Vagina (tissue), 2 donors: ENCODE data around the gene ANXA6. TPM values are rescaled to one million over a fixed set of nuclear protein-coding genes. Genes with fewer than 3 reads are reported as not detected.

Source experiments
- DNase-seq, 2 donors: peaks; one replicate each; pipeline ENCODE4 v3.0.0-alpha.2; 2017; ENCODE audit errors: extremely low spot score in 2 of 2
- H3K27ac ChIP-seq: fragments of 200-600 bp; sonication (generic); one replicate; pipeline ENCODE4 v1.5.1; 2019
- H3K27me3 ChIP-seq: fragments of 200-600 bp; sonication (generic); one replicate; pipeline ENCODE4 v1.5.1; 2019
- H3K36me3 ChIP-seq, 2 donors: fragments of 200-600 bp; sonication (generic); one replicate each; pipeline ENCODE4 v1.5.1; 2017 to 2019
- H3K4me1 ChIP-seq: fragments of 200-600 bp; sonication (generic); one replicate; pipeline ENCODE4 v1.5.1; 2019
- H3K4me3 ChIP-seq, 2 donors: fragments of 200-600 bp; sonication (generic); 1 replicate in 1 of 2; 2 replicates in 1 of 2; pipeline ENCODE4 v1.5.1; 2016 to 2019
- H3K9me3 ChIP-seq: fragments of 200-600 bp; sonication (generic); one replicate; pipeline ENCODE4 v1.5.1; 2019
- POLR2A ChIP-seq, 2 donors: fragments of 450-650 bp; IDR thresholded peaks; one replicate each; pipeline ENCODE4 v1.6.1; 2017; ENCODE audit warnings: antibody characterized with exemption in 2 of 2, mild to moderate bottlenecking in 2 of 2, moderate library complexity in 2 of 2
- POLR2AphosphoS5 ChIP-seq, 2 donors: sonication (generic); formaldehyde crosslinking; IDR thresholded peaks; one replicate each; pipeline ENCODE4 v1.9.0; 2017; ENCODE audit warnings: antibody characterized with exemption in 2 of 2, mild to moderate bottlenecking in 2 of 2, low read depth in 1 of 2; ENCODE audit not compliant: insufficient read depth in 1 of 2
- intact Hi-C: fragments of 100-400 bp; cut with DNase I; formaldehyde crosslinking; loops from one replicate; pipeline ENCODE4 v1.15.1; 2023
- total RNA-seq: library from RNA; depleted of rRNA; stranded (reverse); fragments of >200 nt; gene quantifications from one replicate; pipeline ENCODE4 v1.2.3, GENCODE V29; 2016
- TF ChIP-seq, protein P1 (sequence below), 3 experiments: fragments of 450-650 bp in 2 of 3; fragments of 200-600 bp in 1 of 3; sonication (generic) in 1 of 3; IDR thresholded peaks; one replicate each; pipeline ENCODE4 v1.5.1; 2017 to 2019; ENCODE audit warnings: antibody characterized with exemption in 3 of 3, mild to moderate bottlenecking in 2 of 3, moderate library complexity in 2 of 3

Gene ANXA6
- total RNA-seq, 1 donor from 2014 or later: 190 TPM

GRCh38 chr5:151121095-151121494 is 36.5 kb downstream of the ANXA6 start:
- Histone ChIP-seq H3K4me1 (no peaks in the 10 kb centered on the region), H3K27me3 (no peaks in the 10 kb centered on the region), H3K36me3 (peaks cover 0 to 59% of the 10 kb centered on the region in 2 donors), H3K4me3 (no peak overlapping the region), H3K27ac (no peak overlapping the region), H3K9me3 (no peaks in the 10 kb centered on the region)
- no peak for DNase-seq
- intact Hi-C loops: no loop called here
- no peak for TF ChIP-seq POLR2A (IDR thresholded peaks at IDR 0.05)
- TF ChIP-seq, protein P1, sequence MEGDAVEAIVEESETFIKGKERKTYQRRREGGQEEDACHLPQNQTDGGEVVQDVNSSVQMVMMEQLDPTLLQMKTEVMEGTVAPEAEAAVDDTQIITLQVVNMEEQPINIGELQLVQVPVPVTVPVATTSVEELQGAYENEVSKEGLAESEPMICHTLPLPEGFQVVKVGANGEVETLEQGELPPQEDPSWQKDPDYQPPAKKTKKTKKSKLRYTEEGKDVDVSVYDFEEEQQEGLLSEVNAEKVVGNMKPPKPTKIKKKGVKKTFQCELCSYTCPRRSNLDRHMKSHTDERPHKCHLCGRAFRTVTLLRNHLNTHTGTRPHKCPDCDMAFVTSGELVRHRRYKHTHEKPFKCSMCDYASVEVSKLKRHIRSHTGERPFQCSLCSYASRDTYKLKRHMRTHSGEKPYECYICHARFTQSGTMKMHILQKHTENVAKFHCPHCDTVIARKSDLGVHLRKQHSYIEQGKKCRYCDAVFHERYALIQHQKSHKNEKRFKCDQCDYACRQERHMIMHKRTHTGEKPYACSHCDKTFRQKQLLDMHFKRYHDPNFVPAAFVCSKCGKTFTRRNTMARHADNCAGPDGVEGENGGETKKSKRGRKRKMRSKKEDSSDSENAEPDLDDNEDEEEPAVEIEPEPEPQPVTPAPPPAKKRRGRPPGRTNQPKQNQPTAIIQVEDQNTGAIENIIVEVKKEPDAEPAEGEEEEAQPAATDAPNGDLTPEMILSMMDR (IDR thresholded peaks at IDR 0.05): no peak
- TF ChIP-seq POLR2AphosphoS5 (IDR thresholded peaks at IDR 0.05; ENCODE audit: insufficient read depth in 1 of 2, low read depth in 1 of 2): no peak

DNA sequence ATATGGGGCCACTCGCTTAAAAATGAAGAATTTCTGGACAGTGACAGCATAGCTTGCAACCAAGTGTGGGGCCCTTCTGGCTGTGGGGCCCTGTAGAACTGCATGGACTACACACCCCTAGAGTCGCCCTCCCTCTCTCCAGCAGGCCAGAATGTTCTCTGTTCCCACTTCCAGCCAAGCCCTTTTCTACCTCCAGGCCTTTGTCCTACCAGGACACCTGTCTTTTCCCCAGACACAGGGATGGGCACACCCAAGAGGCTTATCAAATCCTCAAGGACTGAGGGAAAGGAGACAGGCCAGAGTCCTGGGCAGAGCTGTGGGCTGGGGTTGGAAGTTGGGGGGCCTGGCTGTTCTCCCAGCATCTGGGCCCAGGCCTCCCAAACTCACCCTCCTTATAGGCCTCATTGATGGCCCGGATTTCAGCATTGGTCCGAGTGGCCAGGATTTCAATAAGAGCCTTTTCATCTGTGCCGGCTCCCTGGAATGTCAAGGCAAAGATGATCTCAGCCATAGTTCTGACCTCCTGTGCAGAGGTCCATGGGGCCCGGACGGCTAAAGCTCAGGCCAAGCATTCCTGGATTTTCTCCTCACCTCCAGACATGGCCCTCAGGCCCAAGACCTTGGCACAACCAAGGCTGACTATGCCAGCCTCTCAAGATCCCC is 38.5 kb downstream of the ANXA6 start:
- Histone ChIP-seq H3K27me3 (no peaks in the 10 kb centered on the region), H3K36me3 (peaks cover 0 to 62% of the 10 kb centered on the region in 2 donors), H3K27ac (no peak overlapping the region), H3K9me3 (no peaks in the 10 kb centered on the region), H3K4me1 (no peaks in the 10 kb centered on the region), H3K4me3 (no peak overlapping the region)
- intact Hi-C loops: loop anchor here (5.0 kb wide), 1 partner anchor 67 kb away; no protein-coding TSS in a partner anchor
- DNase-seq: no peak
- TF ChIP-seq, protein P1 (IDR thresholded peaks at IDR 0.05): no peak
- TF ChIP-seq POLR2A (IDR thresholded peaks at IDR 0.05) (no peak), POLR2AphosphoS5 (IDR thresholded peaks at IDR 0.05; ENCODE audit: insufficient read depth in 1 of 2, low read depth in 1 of 2) (no peak)

GRCh38 chr5:151115272-151115905 is 42.2 kb downstream of the ANXA6 start:
- peak overlapping the region; percentile 43 for H3K27ac ChIP-seq

DNA sequence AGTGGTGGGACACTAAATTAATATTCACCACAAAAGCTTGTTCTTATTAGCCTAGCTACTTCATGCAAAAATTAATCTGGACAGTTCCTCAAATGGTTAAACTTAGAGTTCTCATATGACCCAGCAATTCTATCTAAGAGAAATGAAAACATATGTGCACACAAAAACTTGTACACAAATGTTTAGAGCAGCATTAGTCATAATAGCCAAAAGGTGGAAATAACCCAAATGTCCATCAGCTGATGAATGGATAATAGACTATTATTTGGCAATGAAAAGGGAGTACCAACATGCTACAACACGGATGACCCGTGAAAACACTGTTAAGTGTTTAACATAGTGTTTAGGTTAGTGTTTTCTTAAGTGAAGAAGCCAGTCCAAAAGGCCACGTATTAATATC is 43.9 kb downstream of the ANXA6 start:
- DNase-seq: no peak
- no peak overlapping the region for H3K27ac ChIP-seq
- H3K4me3 ChIP-seq: no peak overlapping the region
- no peak for TF ChIP-seq POLR2AphosphoS5 (IDR thresholded peaks at IDR 0.05; ENCODE audit: insufficient read depth in 1 of 2, low read depth in 1 of 2)
- no peak for TF ChIP-seq POLR2A (IDR thresholded peaks at IDR 0.05)
- TF ChIP-seq, protein P1 (IDR thresholded peaks at IDR 0.05): no peak
- H3K36me3 ChIP-seq: peaks cover 0 to 27% of the 10 kb centered on the region in 2 donors
- no peaks in the 10 kb centered on the region for H3K9me3 ChIP-seq
- H3K4me1 ChIP-seq: peaks cover 6% of the 10 kb centered on the region
- H3K27me3 ChIP-seq: no peaks in the 10 kb centered on the region
- intact Hi-C loops: no loop called here

More at GRCh38 chr5:151115272-151115905, 42.2 kb downstream of the ANXA6 start:
- no peak overlapping the region for H3K4me3 ChIP-seq
- no peaks in the 10 kb centered on the region for H3K9me3 ChIP-seq
- peaks cover 0 to 33% of the 10 kb centered on the region in 2 donors for H3K36me3 ChIP-seq
- no peaks in the 10 kb centered on the region for H3K4me1 ChIP-seq
- no peaks in the 10 kb centered on the region for H3K27me3 ChIP-seq
- intact Hi-C loops: loop anchor here (5.0 kb wide), 1 partner anchor 63 kb away; no protein-coding TSS in a partner anchor
- TF ChIP-seq POLR2AphosphoS5 (IDR thresholded peaks at IDR 0.05; ENCODE audit: insufficient read depth in 1 of 2, low read depth in 1 of 2) (peak in 1 of 2 donors; percentile 36), POLR2A (IDR thresholded peaks at IDR 0.05) (no peak)
- TF ChIP-seq, protein P1 (IDR thresholded peaks at IDR 0.05): peak; percentile 88 to 97 (median 91)
- DNase-seq: no peak

DNA sequence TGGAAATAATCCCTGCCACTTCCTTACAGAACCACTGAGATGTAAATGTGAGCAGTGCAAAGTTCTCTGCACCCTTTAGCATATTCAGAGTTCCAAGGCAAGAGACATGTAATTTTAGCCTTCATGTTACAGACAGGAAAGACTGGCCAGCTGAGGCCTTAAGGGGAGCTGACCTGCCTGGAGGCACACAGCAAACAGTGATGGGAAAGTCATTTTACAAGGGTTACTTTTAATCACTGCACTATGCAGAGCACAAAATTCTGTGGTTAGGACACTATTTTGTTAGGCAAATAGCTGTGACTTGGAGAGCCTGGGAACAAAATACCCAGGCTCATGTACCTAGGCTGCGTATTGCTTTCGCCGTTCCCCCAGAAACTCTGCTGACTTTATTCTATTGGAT is 46.6 kb downstream of the ANXA6 start:
- TF ChIP-seq POLR2A (IDR thresholded peaks at IDR 0.05) (no peak), POLR2AphosphoS5 (IDR thresholded peaks at IDR 0.05; ENCODE audit: insufficient read depth in 1 of 2, low read depth in 1 of 2) (no peak)
- TF ChIP-seq, protein P1 (IDR thresholded peaks at IDR 0.05): no peak
- no peaks in the 10 kb centered on the region for H3K9me3 ChIP-seq
- peaks cover 0 to 16% of the 10 kb centered on the region in 2 donors for H3K36me3 ChIP-seq
- H3K27ac ChIP-seq: no peak overlapping the region
- intact Hi-C loops: no loop called here
- no peak overlapping the region for H3K4me3 ChIP-seq
- no peak for DNase-seq
- H3K4me1 ChIP-seq: peaks cover 13% of the 10 kb centered on the region
- no peaks in the 10 kb centered on the region for H3K27me3 ChIP-seq
